Endodermal cell (in vitro differentiated cells): ENCODE results near the gene ZNF20. TPM values are rescaled to one million over a fixed set of nuclear protein-coding genes. Genes with fewer than 3 reads are reported as not detected.

Source experiments
- DNase-seq: peaks from one replicate; pipeline ENCODE4 v3.0.0-alpha.2; 2017
- H3K27ac ChIP-seq: 2 replicates; pipeline ENCODE4 v1.5.1; 2013; ENCODE audit warnings: mild to moderate bottlenecking, low read depth, low read length, moderate library complexity
- H3K27me3 ChIP-seq: 2 replicates; pipeline ENCODE4 v1.6.1; 2013; ENCODE audit warnings: mild to moderate bottlenecking, low read length, moderate library complexity; ENCODE audit not compliant: insufficient read depth, control insufficient read depth, poor library complexity, severe bottlenecking
- H3K36me3 ChIP-seq: 2 replicates; pipeline ENCODE4 v1.7.0; 2013; ENCODE audit warnings: mild to moderate bottlenecking, low read length, moderate library complexity; ENCODE audit not compliant: control insufficient read depth, insufficient read depth
- H3K4me1 ChIP-seq: one replicate; pipeline ENCODE4 v1.7.0; 2013; ENCODE audit warnings: low read length; ENCODE audit not compliant: control insufficient read depth, insufficient read depth
- H3K4me3 ChIP-seq: 2 replicates; pipeline ENCODE4 v1.5.1; 2013; ENCODE audit warnings: mild to moderate bottlenecking, low read length, moderate library complexity
- H3K9ac ChIP-seq: 2 replicates; pipeline ENCODE4 v1.6.1; 2013; ENCODE audit warnings: mild to moderate bottlenecking, low read length, moderate library complexity; ENCODE audit not compliant: poor library complexity, severe bottlenecking; ENCODE audit errors: extremely low read depth
- H3K9me3 ChIP-seq: 2 replicates; pipeline ENCODE4 v1.6.1; 2013; ENCODE audit warnings: mild to moderate bottlenecking, low read length, moderate library complexity; ENCODE audit not compliant: control insufficient read depth
- H3K27ac Mint-ChIP-seq: 2 replicates; pipeline ENCODE4 v1.8.0; 2020; ENCODE audit warnings: mixed read lengths
- H3K27me3 Mint-ChIP-seq: 2 replicates; pipeline ENCODE4 v1.8.0; 2021; ENCODE audit warnings: mild to moderate bottlenecking, mixed read lengths; ENCODE audit not compliant: insufficient read depth
- H3K36me3 Mint-ChIP-seq: 2 replicates; pipeline ENCODE4 v1.8.0; 2020; ENCODE audit warnings: low read depth, mixed read lengths
- H3K4me1 Mint-ChIP-seq: 2 replicates; pipeline ENCODE4 v1.8.0; 2020; ENCODE audit warnings: mixed read lengths
- H3K4me3 Mint-ChIP-seq: 2 replicates; pipeline ENCODE4 v1.8.0; 2020; ENCODE audit warnings: mild to moderate bottlenecking, moderate library complexity, mixed read lengths
- H3K9me3 Mint-ChIP-seq: 2 replicates; pipeline ENCODE4 v1.8.0; 2020; ENCODE audit warnings: mild to moderate bottlenecking, mixed read lengths
- CTCF ChIP-seq: fragments of 200-600 bp; sonication (generic); conservative IDR thresholded peaks from 2 replicates; pipeline ENCODE4 v1.5.0; 2021; ENCODE audit warnings: antibody characterized with exemption, mild to moderate bottlenecking
- WGBS, 2 experiments: methylation state at CpG; one replicate each; pipeline versions ENCODE4 v1.1.5 to v1.1.7; 2013; ENCODE audit warnings: missing lambda C conversion rate in 2 of 2, mixed read lengths in 1 of 2; ENCODE audit not compliant: insufficient coverage in 1 of 2, insufficient read length in 1 of 2; 5-methylcytosine and 5-hydroxymethylcytosine counted together
- total RNA-seq, 2 donors: library from RNA; stranded (reverse); fragmentation: NEBNext Ultra II Directional in 1 of 2; extraction: Animal tissue kit (Norgen Biotek cat#: 25700) in 1 of 2; gene quantifications; 2 replicates in 1 of 2; 3 replicates in 1 of 2; pipeline ENCODE4 v1.2.1, GENCODE V29; 2021

Gene ZNF20
- total RNA-seq, 2 donors from 2014 or later: 10.2 to 10.6 TPM

- H3K4me3 ChIP-seq: peak overlapping the region; percentile 87
- TF ChIP-seq CTCF: peak; percentile 93
- Mint-ChIP-seq H3K4me1 (peaks cover 8% of the 10 kb centered on the region), H3K27me3 (no peaks in the 10 kb centered on the region), H3K9me3 (peaks cover 72% of the 10 kb centered on the region), H3K36me3 (peaks cover 65% of the 10 kb centered on the region), H3K4me3 (peak overlapping the region; percentile 90), H3K27ac (peak overlapping the region; percentile 76)
- H3K4me1 ChIP-seq: peaks cover 5% of the 10 kb centered on the region
- no peak overlapping the region for H3K27ac ChIP-seq
- 43 to 57% methylated on average over 5 to 17 of the region's 17 CpGs for WGBS, 2 experiments
- H3K36me3 ChIP-seq: peaks cover 65% of the 10 kb centered on the region
- DNase-seq: peak; percentile 96
- peaks cover 50% of the 10 kb centered on the region for H3K9me3 ChIP-seq
- H3K27me3 ChIP-seq: no peaks in the 10 kb centered on the region
- peak overlapping the region; percentile 97 for H3K9ac ChIP-seq
These were observed 625 bp upstream of the ZNF20 start for GRCh38 chr19:12140545-12141404.

GRCh38 chr19:12139269-12139668 lies 881 bp downstream of the ZNF20 start:
- Histone ChIP-seq H3K27ac (peak overlapping the region; percentile 95), H3K9me3 (peaks cover 50% of the 10 kb centered on the region), H3K4me3 (peak overlapping the region; percentile 87), H3K36me3 (peaks cover 65% of the 10 kb centered on the region), H3K9ac (peak overlapping the region; percentile 97), H3K4me1 (peaks cover 5% of the 10 kb centered on the region), H3K27me3 (no peaks in the 10 kb centered on the region)
- no peak for TF ChIP-seq CTCF
- Mint-ChIP-seq H3K27ac (peak overlapping the region; percentile 99), H3K4me3 (peak overlapping the region; percentile 90), H3K4me1 (peaks cover 8% of the 10 kb centered on the region), H3K27me3 (no peaks in the 10 kb centered on the region), H3K9me3 (peaks cover 72% of the 10 kb centered on the region), H3K36me3 (peaks cover 66% of the 10 kb centered on the region)
- WGBS, 2 experiments: 44 to 67% methylated on average over 13 of the region's 13 CpGs
- no peak for DNase-seq

DNA sequence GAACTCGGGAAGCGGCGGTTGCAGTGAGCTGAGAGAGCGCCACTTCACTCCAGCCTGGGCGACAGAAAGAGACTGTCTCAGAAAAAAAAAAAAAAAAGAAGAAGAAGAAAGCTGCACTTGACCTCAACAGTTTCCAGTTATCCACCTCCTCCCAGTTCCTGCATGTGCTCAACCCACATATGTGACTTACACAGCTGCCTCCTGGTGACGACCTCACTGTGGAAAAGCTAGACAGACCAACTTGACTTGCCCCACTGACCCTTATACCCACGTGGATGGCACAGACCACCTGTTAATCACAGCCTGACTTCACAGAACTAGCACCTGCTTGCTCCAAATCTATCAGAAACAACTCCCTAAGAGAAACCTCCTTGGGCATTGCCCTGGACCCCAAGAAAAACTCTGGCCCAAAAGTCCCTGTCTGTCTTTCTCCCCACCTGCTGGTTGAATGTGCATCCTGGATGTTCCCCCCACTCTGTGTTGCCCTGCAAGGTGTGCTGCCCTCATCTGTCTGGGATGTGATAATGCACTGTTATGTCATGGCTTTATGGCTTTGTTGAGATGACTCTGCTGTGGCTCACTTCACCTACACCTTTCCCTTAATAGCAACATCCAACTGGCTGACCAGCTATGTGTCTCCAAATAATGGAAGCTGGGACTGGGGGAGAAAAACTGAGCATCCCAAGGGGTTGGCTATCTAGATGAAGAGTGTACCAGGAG lies 2.8 kb downstream of the ZNF20 start:
- peaks cover 73% of the 10 kb centered on the region for H3K9me3 Mint-ChIP-seq
- H3K4me3 ChIP-seq: peak overlapping the region; percentile 87
- peak; percentile 41 for DNase-seq
- H3K27ac Mint-ChIP-seq: no peak overlapping the region
- no peak overlapping the region for H3K9ac ChIP-seq
- peaks cover 62% of the 10 kb centered on the region for H3K9me3 ChIP-seq
- no peaks in the 10 kb centered on the region for H3K27me3 Mint-ChIP-seq
- 80 to 98% methylated on average over 5 to 7 of the region's 7 CpGs for WGBS, 2 experiments
- H3K36me3 ChIP-seq: peaks cover 70% of the 10 kb centered on the region
- peak; percentile 38 for TF ChIP-seq CTCF
- no peaks in the 10 kb centered on the region for H3K27me3 ChIP-seq
- H3K27ac ChIP-seq: no peak overlapping the region
- peaks cover 73% of the 10 kb centered on the region for H3K36me3 Mint-ChIP-seq
- peaks cover 8% of the 10 kb centered on the region for H3K4me1 Mint-ChIP-seq
- peaks cover 5% of the 10 kb centered on the region for H3K4me1 ChIP-seq
- H3K4me3 Mint-ChIP-seq: no peak overlapping the region
